CD4-positive, alpha-beta T cell (primary cell): ENCODE measurements around the gene ZNF695. TPM values are rescaled to one million over a fixed set of nuclear protein-coding genes. Genes with fewer than 3 reads are reported as not detected.
A peak's percentile ranks its signal among the peaks of the same experiment; 100 is the strongest.

Experiments
- ATAC-seq: fragments of 200-7000 bp; cut with Tn5 transposase; one replicate; pipeline ENCODE4 v1.10.0; 2022; ENCODE audit warnings: mild to moderate bottlenecking; ENCODE audit not compliant: poor library complexity
- CTCF ChIA-PET: fragments of 350-600 bp; sonication (Branson Sonifier 250); formaldehyde crosslinking; loops from one replicate; lab custom pipeline; 2021; ENCODE audit warnings: antibody characterized with exemption, inconsistent platforms; lab: Charles Lee
- POLR2A ChIA-PET: fragments of 350-600 bp; sonication (Branson Sonifier 250); formaldehyde crosslinking; loops from one replicate; lab custom pipeline; 2021; ENCODE audit warnings: antibody characterized with exemption, inconsistent platforms; lab: Charles Lee
- DNase-seq, 14 experiments: peaks; one replicate each; pipeline ENCODE4 v3.0.0-alpha.2; 2013 to 2020; ENCODE audit warnings: mixed read lengths in 2 of 14
- H3K27ac ChIP-seq, 2 donors: one replicate each; pipeline versions ENCODE4 v1.5.1 to v1.7.0; 2013; ENCODE audit warnings: low read length in 2 of 2, low read depth in 1 of 2, mild to moderate bottlenecking in 1 of 2
- H3K27me3 ChIP-seq, 2 experiments: 1 replicate in 1 of 2; 2 replicates in 1 of 2; pipeline versions ENCODE4 v1.6.1 to v1.7.0; 2013; ENCODE audit warnings: low read length in 2 of 2, control low read depth in 1 of 2, mild to moderate bottlenecking in 1 of 2, moderate library complexity in 1 of 2; ENCODE audit not compliant: insufficient read depth in 2 of 2, control insufficient read depth in 1 of 2
- H3K36me3 ChIP-seq: one replicate; pipeline ENCODE4 v1.6.1; 2013; ENCODE audit warnings: low read length, control low read depth; ENCODE audit not compliant: insufficient read depth
- H3K4me1 ChIP-seq: one replicate; pipeline ENCODE4 v1.6.1; 2013; ENCODE audit warnings: low read length, control low read depth; ENCODE audit not compliant: insufficient read depth
- H3K4me3 ChIP-seq: one replicate; pipeline ENCODE4 v1.5.1; 2013; ENCODE audit warnings: mild to moderate bottlenecking, low read length, moderate library complexity
- H3K9me3 ChIP-seq, 2 experiments: 1 replicate in 1 of 2; 2 replicates in 1 of 2; pipeline versions ENCODE4 v1.6.1 to v1.7.0; 2013; ENCODE audit warnings: low read length in 2 of 2, mild to moderate bottlenecking in 2 of 2, control low read depth in 1 of 2, moderate library complexity in 1 of 2; ENCODE audit not compliant: control insufficient read depth in 1 of 2, insufficient read depth in 1 of 2
- H3K27ac Mint-ChIP-seq: one replicate; pipeline ENCODE4 v1.8.0; 2020; ENCODE audit warnings: mixed read lengths
- H3K27me3 Mint-ChIP-seq: one replicate; pipeline ENCODE4 v1.8.0; 2021; ENCODE audit warnings: mixed read lengths
- H3K36me3 Mint-ChIP-seq: one replicate; pipeline ENCODE4 v1.8.0; 2021; ENCODE audit warnings: low read depth, mixed read lengths
- H3K4me1 Mint-ChIP-seq: one replicate; pipeline ENCODE4 v1.8.0; 2021; ENCODE audit warnings: low read depth, mixed read lengths
- H3K4me3 Mint-ChIP-seq: one replicate; pipeline ENCODE4 v1.8.0; 2020; ENCODE audit warnings: mild to moderate bottlenecking, mixed read lengths
- H3K9me3 Mint-ChIP-seq: one replicate; pipeline ENCODE4 v1.8.0; 2020; ENCODE audit warnings: mixed read lengths
- CTCF ChIP-seq: fragments of 200-600 bp; IDR thresholded peaks from one replicate; pipeline ENCODE4 v1.8.0; 2022; ENCODE audit warnings: antibody characterized with exemption, mild to moderate bottlenecking
- intact Hi-C, 2 experiments: fragments of 100-400 bp; cut with DNase I in 1 of 2; cut with micrococcal nuclease in 1 of 2; formaldehyde crosslinking; loops; one replicate each; pipeline versions ENCODE4 v1.15.1 to v1.9.0; 2023 to 2025; cut with DNase I, micrococcal nuclease
- polyA plus RNA-seq, 2 donors: library from polyadenylated mRNA; unstranded; fragments of 120-200 nt; gene quantifications; one replicate each; pipeline ENCODE4 v1.2.1, GENCODE V29; 2013
- total RNA-seq, 174 experiments: library from RNA in 2 of 174; stranded (reverse) in 2 of 174; gene quantifications; one replicate each; pipeline ENCODE4 v1.2.3 and lab custom pipeline; 2021 to 2026

ZNF695 gene
- total RNA-seq: not detected
- not detected for polyA plus RNA-seq (2013, experiment 1 of 2)
- 0.07 TPM for polyA plus RNA-seq (2013, experiment 2 of 2)
- total RNA-seq (lab: John Stamatoyannopoulos, UW): 0 to 0.95 (median 0) reads per million in 172 experiments

- Histone ChIP-seq H3K27ac (no peak within 1 kb of the TSS), H3K9me3 (peaks cover 30 to 55% of the 10 kb centered on the region in 2 experiments), H3K27me3 (peaks cover 22 to 28% of the 10 kb centered on the region in 2 experiments), H3K36me3 (no peaks in the 10 kb centered on the region), H3K4me3 (peak within 1 kb of the TSS; percentile 37), H3K4me1 (peaks cover 8% of the 10 kb centered on the region)
- TF ChIP-seq CTCF: no peak
- ChIA-PET CTCF (no interaction called here), POLR2A (no interaction called here)
- peak within 1 kb of the TSS; percentile 81 for H3K4me3 Mint-ChIP-seq
- H3K27me3 Mint-ChIP-seq: peaks cover 48% of the 10 kb centered on the region
- H3K27ac Mint-ChIP-seq: no peak within 1 kb of the TSS
- peak in 11 of 14 experiments; percentile 1 to 71 (median 20) for DNase-seq
- H3K36me3 Mint-ChIP-seq: peaks cover 20% of the 10 kb centered on the region
- peaks cover 20% of the 10 kb centered on the region for H3K9me3 Mint-ChIP-seq
- peaks cover 4% of the 10 kb centered on the region for H3K4me1 Mint-ChIP-seq
- ATAC-seq: peak; percentile 76
- intact Hi-C loops: no loop called here
Measured at GRCh38 chr1:247007511-247008405, at the start of gene ZNF695. ZNF695 (minus strand) TSS chr1:247008057; CDS start chr1:247007908, 149 bp downstream.

GRCh38 chr1:247056071-247056470, 48.2 kb upstream of the ZNF695 start:
- H3K9me3 ChIP-seq: peaks cover 31 to 61% of the 10 kb centered on the region in 2 experiments
- Mint-ChIP-seq H3K4me1 (no peaks in the 10 kb centered on the region), H3K27ac (no peak overlapping the region), H3K27me3 (no peaks in the 10 kb centered on the region), H3K36me3 (peaks cover 88% of the 10 kb centered on the region), H3K9me3 (peaks cover 18% of the 10 kb centered on the region), H3K4me3 (no peak overlapping the region)
- H3K4me3 ChIP-seq: no peak overlapping the region
- H3K4me1 ChIP-seq: no peaks in the 10 kb centered on the region
- POLR2A ChIA-PET: no interaction called here
- H3K36me3 ChIP-seq: no peaks in the 10 kb centered on the region
- intact Hi-C loops: no loop called here
- DNase-seq (no peak), ATAC-seq (no peak)
- CTCF ChIA-PET: no interaction called here
- H3K27me3 ChIP-seq: no peaks in the 10 kb centered on the region
- no peak for TF ChIP-seq CTCF
- H3K27ac ChIP-seq: no peak overlapping the region

GRCh38 chr1:247054992-247055415, 47.1 kb upstream of the ZNF695 start:
- no peak for DNase-seq
- Mint-ChIP-seq H3K4me1 (no peaks in the 10 kb centered on the region), H3K27ac (no peak overlapping the region), H3K4me3 (no peak overlapping the region), H3K9me3 (peaks cover 20% of the 10 kb centered on the region), H3K36me3 (peaks cover 88% of the 10 kb centered on the region), H3K27me3 (no peaks in the 10 kb centered on the region)
- ChIA-PET POLR2A (no interaction called here), CTCF (interaction anchor here (0.7 kb wide), 1 partner anchor 427 kb away, joined by 3 read pairs; no protein-coding TSS in a partner anchor)
- H3K27me3 ChIP-seq: no peaks in the 10 kb centered on the region
- H3K27ac ChIP-seq: no peak overlapping the region
- no peaks in the 10 kb centered on the region for H3K4me1 ChIP-seq
- ATAC-seq: no peak
- peaks cover 38 to 67% of the 10 kb centered on the region in 2 experiments for H3K9me3 ChIP-seq
- H3K36me3 ChIP-seq: no peaks in the 10 kb centered on the region
- intact Hi-C loops: no loop called here
- no peak for TF ChIP-seq CTCF
- H3K4me3 ChIP-seq: no peak overlapping the region
